Loucy (cell line): ENCODE results near the gene DGCR6L.

Experiments used
- EZH2phosphoT487 ChIP-seq: fragments of 200-600 bp; IDR thresholded peaks from 2 replicates; pipeline ENCODE4 v1.6.1; 2018; ENCODE audit warnings: antibody characterized with exemption, mild to moderate bottlenecking, moderate library complexity, borderline replicate concordance
- TF ChIP-seq, protein P1 (sequence below): fragments of 200-600 bp; sonication (generic); conservative IDR thresholded peaks from 2 replicates; pipeline ENCODE4 v1.5.1; 2014; ENCODE audit warnings: mild to moderate bottlenecking, antibody characterized with exemption, low read length

DNA sequence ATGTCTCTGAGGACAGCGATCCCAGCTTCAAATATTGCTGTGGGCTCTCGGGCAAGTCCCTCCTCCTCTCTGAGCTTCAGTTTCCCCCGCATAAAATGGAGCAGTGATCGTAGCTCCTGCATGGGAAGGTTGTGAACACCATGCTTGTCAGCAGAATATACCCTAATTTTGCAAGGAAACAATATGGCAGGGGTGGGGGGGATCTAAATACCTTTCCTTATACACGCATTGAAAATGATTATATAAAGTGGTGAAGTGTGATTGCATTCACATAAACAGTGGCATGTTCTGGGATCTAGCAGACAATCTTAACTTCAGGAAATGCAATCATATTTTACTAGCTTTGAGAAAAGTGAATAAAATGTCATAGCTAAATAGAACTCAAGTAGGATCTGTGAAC is 27.8 kb downstream of the DGCR6L start:
- TF ChIP-seq, protein P1, sequence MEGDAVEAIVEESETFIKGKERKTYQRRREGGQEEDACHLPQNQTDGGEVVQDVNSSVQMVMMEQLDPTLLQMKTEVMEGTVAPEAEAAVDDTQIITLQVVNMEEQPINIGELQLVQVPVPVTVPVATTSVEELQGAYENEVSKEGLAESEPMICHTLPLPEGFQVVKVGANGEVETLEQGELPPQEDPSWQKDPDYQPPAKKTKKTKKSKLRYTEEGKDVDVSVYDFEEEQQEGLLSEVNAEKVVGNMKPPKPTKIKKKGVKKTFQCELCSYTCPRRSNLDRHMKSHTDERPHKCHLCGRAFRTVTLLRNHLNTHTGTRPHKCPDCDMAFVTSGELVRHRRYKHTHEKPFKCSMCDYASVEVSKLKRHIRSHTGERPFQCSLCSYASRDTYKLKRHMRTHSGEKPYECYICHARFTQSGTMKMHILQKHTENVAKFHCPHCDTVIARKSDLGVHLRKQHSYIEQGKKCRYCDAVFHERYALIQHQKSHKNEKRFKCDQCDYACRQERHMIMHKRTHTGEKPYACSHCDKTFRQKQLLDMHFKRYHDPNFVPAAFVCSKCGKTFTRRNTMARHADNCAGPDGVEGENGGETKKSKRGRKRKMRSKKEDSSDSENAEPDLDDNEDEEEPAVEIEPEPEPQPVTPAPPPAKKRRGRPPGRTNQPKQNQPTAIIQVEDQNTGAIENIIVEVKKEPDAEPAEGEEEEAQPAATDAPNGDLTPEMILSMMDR = no peak
- TF ChIP-seq EZH2phosphoT487 = no peak
